HEK293 (cell line): ENCODE measurements around the gene SMS.

ENCODE experiments used
- CTCF ChIA-PET: fragments of 350-600 bp; formaldehyde crosslinking; extraction: SDS; loops from one replicate; lab custom pipeline; 2021; ENCODE audit warnings: antibody characterized with exemption; lab: Yijun Ruan, JAX
- POLR2A ChIA-PET: fragments of 300-600 bp; formaldehyde crosslinking; extraction: SDS; loops from one replicate; lab custom pipeline; 2020; ENCODE audit warnings: antibody characterized with exemption, inconsistent platforms; lab: Yijun Ruan, JAX
- H3K27ac ChIP-seq: fragments of 200-500 bp; sonication (Bioruptor generic); 2 replicates; pipeline ENCODE4 v1.5.1; 2014; ENCODE audit warnings: low read depth, low read length, control low read depth, inconsistent platforms; ENCODE audit errors: extremely low read depth
- H3K36me3 ChIP-seq, 2 experiments: fragments of 200-500 bp in 1 of 2; sonication (Bioruptor generic) in 1 of 2; 1 replicate in 1 of 2; 2 replicates in 1 of 2; pipeline ENCODE4 v1.5.1; 2014 to 2017; ENCODE audit warnings: inconsistent platforms in 2 of 2, low read length in 2 of 2; ENCODE audit not compliant: control insufficient read depth in 2 of 2, insufficient read depth in 1 of 2
- H3K4me1 ChIP-seq: fragments of 200-500 bp; sonication (Bioruptor generic); 2 replicates; pipeline ENCODE4 v1.5.1; 2014; ENCODE audit warnings: mild to moderate bottlenecking, low read length, inconsistent platforms; ENCODE audit not compliant: control insufficient read depth, insufficient read depth
- H3K4me3 ChIP-seq: 2 replicates; pipeline ENCODE4 v1.5.1; 2011; ENCODE audit warnings: low read depth, mild to moderate bottlenecking, control low read depth, low read length, moderate library complexity
- H3K9me3 ChIP-seq: fragments of 200-500 bp; sonication (Bioruptor generic); 2 replicates; pipeline ENCODE4 v1.5.1; 2014; ENCODE audit warnings: low read depth, low read length, inconsistent platforms; ENCODE audit not compliant: control insufficient read depth, insufficient read depth
- HOXC10 ChIP-seq: sonication (generic); formaldehyde crosslinking; IDR thresholded peaks from 2 replicates; pipeline ENCODE4 v1.8.1; 2023; ENCODE audit warnings: mild to moderate bottlenecking, missing genetic modification reagents
- KLF1 ChIP-seq: fragments of 450-650 bp; formaldehyde crosslinking; IDR thresholded peaks from 2 replicates; pipeline ENCODE4 v1.5.1; 2016; ENCODE audit warnings: missing biosample characterization, missing genetic modification characterization
- KLF16 ChIP-seq: fragments of 450-650 bp; formaldehyde crosslinking; IDR thresholded peaks from 2 replicates; pipeline ENCODE4 v1.5.1; 2017; ENCODE audit warnings: missing biosample characterization, missing genetic modification characterization
- OVOL3 ChIP-seq: fragments of 450-650 bp; formaldehyde crosslinking; IDR thresholded peaks from 2 replicates; pipeline ENCODE4 v1.5.1; 2016; ENCODE audit warnings: missing biosample characterization, missing genetic modification characterization
- SP2 ChIP-seq: fragments of 450-650 bp; formaldehyde crosslinking; IDR thresholded peaks from 2 replicates; pipeline ENCODE4 v1.5.1; 2016; ENCODE audit warnings: missing biosample characterization, missing genetic modification characterization
- ZEB2 ChIP-seq: fragments of 450-650 bp; formaldehyde crosslinking; IDR thresholded peaks from 2 replicates; pipeline ENCODE4 v1.5.1; 2016; ENCODE audit warnings: missing biosample characterization, missing genetic modification characterization
- ZFHX2 ChIP-seq: fragments of 450-650 bp; formaldehyde crosslinking; conservative IDR thresholded peaks from 2 replicates; pipeline ENCODE4 v1.5.1; 2016; ENCODE audit warnings: missing biosample characterization, missing genetic modification characterization
- ZFP37 ChIP-seq: fragments of 450-650 bp; formaldehyde crosslinking; IDR thresholded peaks from 2 replicates; pipeline ENCODE4 v1.5.1; 2016; ENCODE audit warnings: missing biosample characterization, missing genetic modification characterization
- ZNF221 ChIP-seq: fragments of 450-650 bp; formaldehyde crosslinking; IDR thresholded peaks from 2 replicates; pipeline ENCODE4 v1.5.1; 2017; ENCODE audit warnings: missing biosample characterization, missing genetic modification characterization, borderline replicate concordance
- ZNF23 ChIP-seq: fragments of 450-650 bp; formaldehyde crosslinking; IDR thresholded peaks from 2 replicates; pipeline ENCODE4 v1.5.1; 2016; ENCODE audit warnings: missing biosample characterization, missing genetic modification characterization, borderline replicate concordance
- ZNF426 ChIP-seq: fragments of 450-650 bp; formaldehyde crosslinking; IDR thresholded peaks from 2 replicates; pipeline ENCODE4 v1.5.1; 2017; ENCODE audit warnings: missing biosample characterization, missing genetic modification characterization, mild to moderate bottlenecking, inconsistent platforms, moderate library complexity
- ZNF521 ChIP-seq: fragments of 450-650 bp; formaldehyde crosslinking; IDR thresholded peaks from 2 replicates; pipeline ENCODE4 v1.5.1; 2017; ENCODE audit warnings: missing biosample characterization, mild to moderate bottlenecking, missing genetic modification characterization
- ZNF555 ChIP-seq: fragments of 450-650 bp; formaldehyde crosslinking; conservative IDR thresholded peaks from 2 replicates; pipeline ENCODE4 v1.5.1; 2017; ENCODE audit warnings: missing biosample characterization, mild to moderate bottlenecking, missing genetic modification characterization, inconsistent platforms
- ZNF610 ChIP-seq: fragments of 450-650 bp; formaldehyde crosslinking; IDR thresholded peaks from 2 replicates; pipeline ENCODE4 v1.5.1; 2016; ENCODE audit warnings: missing biosample characterization, missing genetic modification characterization, borderline replicate concordance
- ZNF621 ChIP-seq: fragments of 450-650 bp; formaldehyde crosslinking; IDR thresholded peaks from 2 replicates; pipeline ENCODE4 v1.5.1; 2017; ENCODE audit warnings: missing biosample characterization, missing genetic modification characterization
- TF ChIP-seq, protein P1 (sequence below): fragments of 450-650 bp; formaldehyde crosslinking; IDR thresholded peaks from 2 replicates; pipeline ENCODE4 v1.5.1; 2016; ENCODE audit warnings: missing biosample characterization, missing genetic modification characterization, borderline replicate concordance
- TF ChIP-seq, protein P2 (sequence below): sonication (generic); formaldehyde crosslinking; IDR thresholded peaks from 2 replicates; pipeline ENCODE4 v1.8.1; 2022; ENCODE audit warnings: mild to moderate bottlenecking, moderate library complexity, missing genetic modification reagents
- TF ChIP-seq, protein P3 (sequence below): fragments of 450-650 bp; formaldehyde crosslinking; IDR thresholded peaks from 2 replicates; pipeline ENCODE4 v1.5.1; 2016; ENCODE audit warnings: missing biosample characterization, missing genetic modification characterization
- TF ChIP-seq, protein P4 (sequence below): fragments of 450-650 bp; formaldehyde crosslinking; IDR thresholded peaks from 2 replicates; pipeline ENCODE4 v1.5.1; 2017; ENCODE audit warnings: missing biosample characterization, missing genetic modification characterization

Gene SMS

DNA sequence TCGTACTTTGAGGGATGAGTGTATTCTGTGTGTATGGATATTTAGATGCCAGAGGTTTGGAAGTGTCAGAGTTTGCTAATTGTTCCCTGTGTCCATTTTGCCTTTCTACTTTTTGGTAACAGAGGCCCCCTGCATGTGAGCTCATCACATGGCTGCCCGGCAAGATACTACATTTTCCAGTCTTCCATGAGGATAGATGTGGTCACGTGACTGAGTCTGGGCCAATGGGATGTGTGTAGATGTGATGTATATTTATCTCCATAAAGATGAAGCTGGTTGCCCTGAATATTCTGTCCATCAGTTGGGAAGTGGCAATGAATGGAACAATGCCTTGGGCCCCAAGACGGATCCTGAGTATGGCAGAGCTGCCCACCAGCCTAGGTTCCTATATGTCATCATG is 29.0 kb upstream of the SMS start (continued):
- TF ChIP-seq, protein P1, sequence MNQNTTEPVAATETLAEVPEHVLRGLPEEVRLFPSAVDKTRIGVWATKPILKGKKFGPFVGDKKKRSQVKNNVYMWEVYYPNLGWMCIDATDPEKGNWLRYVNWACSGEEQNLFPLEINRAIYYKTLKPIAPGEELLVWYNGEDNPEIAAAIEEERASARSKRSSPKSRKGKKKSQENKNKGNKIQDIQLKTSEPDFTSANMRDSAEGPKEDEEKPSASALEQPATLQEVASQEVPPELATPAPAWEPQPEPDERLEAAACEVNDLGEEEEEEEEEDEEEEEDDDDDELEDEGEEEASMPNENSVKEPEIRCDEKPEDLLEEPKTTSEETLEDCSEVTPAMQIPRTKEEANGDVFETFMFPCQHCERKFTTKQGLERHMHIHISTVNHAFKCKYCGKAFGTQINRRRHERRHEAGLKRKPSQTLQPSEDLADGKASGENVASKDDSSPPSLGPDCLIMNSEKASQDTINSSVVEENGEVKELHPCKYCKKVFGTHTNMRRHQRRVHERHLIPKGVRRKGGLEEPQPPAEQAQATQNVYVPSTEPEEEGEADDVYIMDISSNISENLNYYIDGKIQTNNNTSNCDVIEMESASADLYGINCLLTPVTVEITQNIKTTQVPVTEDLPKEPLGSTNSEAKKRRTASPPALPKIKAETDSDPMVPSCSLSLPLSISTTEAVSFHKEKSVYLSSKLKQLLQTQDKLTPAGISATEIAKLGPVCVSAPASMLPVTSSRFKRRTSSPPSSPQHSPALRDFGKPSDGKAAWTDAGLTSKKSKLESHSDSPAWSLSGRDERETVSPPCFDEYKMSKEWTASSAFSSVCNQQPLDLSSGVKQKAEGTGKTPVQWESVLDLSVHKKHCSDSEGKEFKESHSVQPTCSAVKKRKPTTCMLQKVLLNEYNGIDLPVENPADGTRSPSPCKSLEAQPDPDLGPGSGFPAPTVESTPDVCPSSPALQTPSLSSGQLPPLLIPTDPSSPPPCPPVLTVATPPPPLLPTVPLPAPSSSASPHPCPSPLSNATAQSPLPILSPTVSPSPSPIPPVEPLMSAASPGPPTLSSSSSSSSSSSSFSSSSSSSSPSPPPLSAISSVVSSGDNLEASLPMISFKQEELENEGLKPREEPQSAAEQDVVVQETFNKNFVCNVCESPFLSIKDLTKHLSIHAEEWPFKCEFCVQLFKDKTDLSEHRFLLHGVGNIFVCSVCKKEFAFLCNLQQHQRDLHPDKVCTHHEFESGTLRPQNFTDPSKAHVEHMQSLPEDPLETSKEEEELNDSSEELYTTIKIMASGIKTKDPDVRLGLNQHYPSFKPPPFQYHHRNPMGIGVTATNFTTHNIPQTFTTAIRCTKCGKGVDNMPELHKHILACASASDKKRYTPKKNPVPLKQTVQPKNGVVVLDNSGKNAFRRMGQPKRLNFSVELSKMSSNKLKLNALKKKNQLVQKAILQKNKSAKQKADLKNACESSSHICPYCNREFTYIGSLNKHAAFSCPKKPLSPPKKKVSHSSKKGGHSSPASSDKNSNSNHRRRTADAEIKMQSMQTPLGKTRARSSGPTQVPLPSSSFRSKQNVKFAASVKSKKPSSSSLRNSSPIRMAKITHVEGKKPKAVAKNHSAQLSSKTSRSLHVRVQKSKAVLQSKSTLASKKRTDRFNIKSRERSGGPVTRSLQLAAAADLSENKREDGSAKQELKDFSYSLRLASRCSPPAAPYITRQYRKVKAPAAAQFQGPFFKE (tag by site-specific recombination) = no peak
- TF ChIP-seq KLF1 (tag by site-specific recombination) (no peak), SP2 (tag by site-specific recombination) (no peak), ZFP37 (tag by site-specific recombination) (no peak), ZFHX2 (tag by site-specific recombination) (no peak), ZEB2 (no peak), ZNF610 (tag by site-specific recombination) (no peak), ZNF521 (tag by site-specific recombination) (no peak), HOXC10 (CRISPR knock-in tag) (no peak), OVOL3 (no peak)
- TF ChIP-seq, protein P2, sequence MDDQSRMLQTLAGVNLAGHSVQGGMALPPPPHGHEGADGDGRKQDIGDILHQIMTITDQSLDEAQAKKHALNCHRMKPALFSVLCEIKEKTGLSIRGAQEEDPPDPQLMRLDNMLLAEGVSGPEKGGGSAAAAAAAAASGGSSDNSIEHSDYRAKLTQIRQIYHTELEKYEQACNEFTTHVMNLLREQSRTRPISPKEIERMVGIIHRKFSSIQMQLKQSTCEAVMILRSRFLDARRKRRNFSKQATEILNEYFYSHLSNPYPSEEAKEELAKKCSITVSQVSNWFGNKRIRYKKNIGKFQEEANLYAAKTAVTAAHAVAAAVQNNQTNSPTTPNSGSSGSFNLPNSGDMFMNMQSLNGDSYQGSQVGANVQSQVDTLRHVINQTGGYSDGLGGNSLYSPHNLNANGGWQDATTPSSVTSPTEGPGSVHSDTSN = no peak
- TF ChIP-seq, all 188 proteins: peak for 0

DNA sequence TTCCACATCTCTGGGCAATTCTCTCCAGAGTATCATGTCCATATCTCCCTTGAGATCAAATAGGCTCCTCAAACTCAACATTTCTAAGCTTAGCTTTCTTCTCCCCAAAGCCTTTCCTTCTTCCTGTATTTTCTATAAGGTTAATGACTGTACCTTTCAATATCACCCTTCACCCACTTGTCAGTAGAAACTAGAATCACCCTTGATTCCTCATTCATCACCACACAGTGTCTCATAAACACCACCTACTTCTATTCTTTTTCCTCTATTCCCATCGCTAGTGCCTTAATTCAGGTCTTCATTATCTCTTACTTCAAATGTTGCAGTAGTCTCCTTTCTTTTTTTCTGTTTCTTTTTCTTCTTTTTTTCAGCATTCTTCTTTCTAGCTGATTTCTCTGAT is 28.3 kb upstream of the SMS start:
- Histone ChIP-seq H3K9me3 (no peaks in the 10 kb centered on the region), H3K27ac (no peak overlapping the region), H3K4me3 (no peak overlapping the region), H3K4me1 (no peaks in the 10 kb centered on the region), H3K36me3 (no peaks in the 10 kb centered on the region; a peak in 1 of 3 replicates)
- POLR2A ChIA-PET = no interaction called here
- no peak for TF ChIP-seq ZNF426 (tag by site-specific recombination)
- TF ChIP-seq, protein P3, sequence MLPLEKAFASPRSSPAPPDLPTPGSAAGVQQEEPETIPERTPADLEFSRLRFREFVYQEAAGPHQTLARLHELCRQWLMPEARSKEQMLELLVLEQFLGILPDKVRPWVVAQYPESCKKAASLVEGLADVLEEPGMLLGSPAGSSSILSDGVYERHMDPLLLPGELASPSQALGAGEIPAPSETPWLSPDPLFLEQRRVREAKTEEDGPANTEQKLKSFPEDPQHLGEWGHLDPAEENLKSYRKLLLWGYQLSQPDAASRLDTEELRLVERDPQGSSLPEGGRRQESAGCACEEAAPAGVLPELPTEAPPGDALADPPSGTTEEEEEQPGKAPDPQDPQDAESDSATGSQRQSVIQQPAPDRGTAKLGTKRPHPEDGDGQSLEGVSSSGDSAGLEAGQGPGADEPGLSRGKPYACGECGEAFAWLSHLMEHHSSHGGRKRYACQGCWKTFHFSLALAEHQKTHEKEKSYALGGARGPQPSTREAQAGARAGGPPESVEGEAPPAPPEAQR (tag by site-specific recombination) = no peak
- no peak for TF ChIP-seq KLF16 (tag by site-specific recombination)
- no peak for TF ChIP-seq ZNF221 (tag by site-specific recombination)
- TF ChIP-seq ZNF23 (tag by site-specific recombination) = no peak
- TF ChIP-seq ZEB2 = no peak
- no peak for TF ChIP-seq ZNF555 (tag by site-specific recombination)
- TF ChIP-seq ZNF621 (tag by site-specific recombination) = no peak
- TF ChIP-seq, protein P4, sequence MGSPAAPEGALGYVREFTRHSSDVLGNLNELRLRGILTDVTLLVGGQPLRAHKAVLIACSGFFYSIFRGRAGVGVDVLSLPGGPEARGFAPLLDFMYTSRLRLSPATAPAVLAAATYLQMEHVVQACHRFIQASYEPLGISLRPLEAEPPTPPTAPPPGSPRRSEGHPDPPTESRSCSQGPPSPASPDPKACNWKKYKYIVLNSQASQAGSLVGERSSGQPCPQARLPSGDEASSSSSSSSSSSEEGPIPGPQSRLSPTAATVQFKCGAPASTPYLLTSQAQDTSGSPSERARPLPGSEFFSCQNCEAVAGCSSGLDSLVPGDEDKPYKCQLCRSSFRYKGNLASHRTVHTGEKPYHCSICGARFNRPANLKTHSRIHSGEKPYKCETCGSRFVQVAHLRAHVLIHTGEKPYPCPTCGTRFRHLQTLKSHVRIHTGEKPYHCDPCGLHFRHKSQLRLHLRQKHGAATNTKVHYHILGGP (tag by site-specific recombination) = no peak
- CTCF ChIA-PET = no interaction called here
